Measurements from ENCODE around the gene LAMB4. TPM values are rescaled to one million over a fixed set of nuclear protein-coding genes. Genes with fewer than 3 reads are reported as not detected.

LAMB4 gene
- polyA plus RNA-seq, 1 donor: 4.3 TPM

DNA sequence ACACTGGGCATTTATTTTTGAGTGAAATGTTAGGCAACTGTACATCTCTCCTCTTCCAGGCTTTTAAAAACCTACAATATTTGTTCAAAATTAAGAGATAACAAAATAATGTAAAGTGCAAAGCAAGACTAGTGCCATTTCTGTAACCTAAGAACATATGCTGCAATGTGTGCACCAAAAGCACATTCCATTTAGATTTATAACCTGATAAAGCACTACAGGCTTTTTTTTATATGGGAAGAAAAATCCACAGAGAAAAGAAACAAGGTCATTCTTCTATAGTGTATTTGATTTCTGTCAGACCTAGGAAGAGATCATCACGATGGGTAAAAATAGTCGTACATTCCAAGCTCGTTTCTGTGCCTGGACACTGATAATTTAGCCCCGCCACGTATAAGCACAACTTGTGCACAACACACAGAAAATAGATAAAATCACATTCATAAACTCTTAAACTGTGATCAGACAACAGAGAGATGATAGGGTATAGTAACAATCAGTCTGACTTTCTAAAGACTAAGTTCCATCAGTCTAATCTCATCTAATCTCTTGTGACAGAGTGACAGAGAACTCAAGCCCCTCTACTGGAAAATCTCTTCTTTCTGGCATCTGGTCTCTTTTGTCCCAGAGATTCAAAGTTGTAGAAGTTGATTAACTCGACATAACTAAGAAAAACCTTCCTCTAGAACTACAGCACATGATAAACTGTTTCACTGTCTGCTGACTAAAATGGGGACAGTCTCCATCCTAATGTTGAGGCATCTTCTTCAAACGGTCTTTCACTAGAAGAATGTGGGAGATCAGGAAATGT lies 133.9 kb downstream of the LAMB4 start:
- DNase-seq: no peak

DNA sequence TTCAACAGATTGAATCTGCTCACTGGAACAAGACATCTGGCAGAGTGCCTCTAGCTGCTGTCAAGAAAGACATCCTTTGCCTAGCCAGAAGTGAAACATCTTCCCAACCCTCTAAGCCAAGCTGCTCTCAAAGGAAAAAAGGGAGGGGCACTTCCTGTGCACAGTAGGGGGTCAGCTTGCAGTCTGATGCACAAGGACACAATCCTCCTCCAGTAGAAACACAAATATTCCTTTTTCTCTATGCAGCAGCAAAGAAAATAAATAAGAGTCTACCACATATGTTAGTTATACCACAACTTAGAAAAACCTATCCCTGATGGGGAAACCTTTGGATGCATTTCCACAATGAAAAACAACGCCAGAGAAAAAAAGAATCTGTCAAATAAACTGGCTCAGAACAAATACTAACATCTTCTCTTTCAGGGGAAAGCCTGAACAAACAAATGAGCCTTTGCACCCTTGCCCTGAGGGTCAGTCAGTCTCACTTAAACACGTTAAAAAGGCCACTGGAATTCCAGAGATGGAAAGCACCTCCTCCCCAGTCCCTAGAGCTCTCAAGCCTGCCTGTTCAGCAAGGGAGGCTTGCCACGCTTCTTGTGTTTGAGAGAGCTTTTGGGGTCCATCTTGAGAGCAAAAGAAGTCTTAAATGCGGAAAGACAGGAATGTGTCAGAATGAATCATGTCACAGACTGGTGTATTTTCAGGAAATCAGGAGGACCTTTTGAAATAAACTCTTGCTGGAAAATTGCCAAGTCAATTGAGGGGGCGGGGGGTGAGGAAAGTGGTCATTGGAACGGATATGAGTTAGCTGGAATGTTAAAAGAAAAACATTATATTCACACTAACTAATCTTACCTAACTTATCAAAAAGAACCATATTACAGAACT lies 134.7 kb downstream of the LAMB4 start:
- no peak for DNase-seq

DNA sequence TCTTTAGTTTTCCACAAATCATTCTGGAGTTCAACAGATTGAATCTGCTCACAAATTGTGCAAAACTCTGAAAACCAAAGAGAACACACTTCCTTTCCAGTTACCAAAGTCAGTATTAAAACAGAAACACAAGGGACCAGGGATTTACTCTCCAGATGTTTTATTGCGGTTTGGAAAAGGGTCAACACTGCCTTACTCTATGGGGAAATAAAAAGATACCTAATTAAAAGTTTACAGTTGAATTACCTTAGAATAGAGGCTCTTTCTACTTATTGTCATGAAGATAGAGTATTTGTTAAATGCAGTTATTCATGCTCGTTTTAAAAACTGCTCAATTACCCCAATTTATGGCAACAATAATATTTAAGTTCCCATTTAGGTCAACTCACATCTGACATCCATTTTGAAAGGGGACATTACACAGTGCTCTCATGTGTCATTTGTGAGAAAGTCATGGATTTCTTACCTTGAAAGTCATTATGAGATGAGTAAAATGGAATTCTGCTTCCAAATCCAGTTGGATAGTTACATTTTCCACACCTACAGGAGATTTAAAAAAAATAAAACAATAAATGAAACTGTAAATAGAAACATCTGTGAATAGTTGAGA lies 135.6 kb downstream of the LAMB4 start:
- DNase-seq: no peak

- no peak for DNase-seq
Measured at GRCh38 chr7:107993891-107994291, 136.3 kb downstream of the LAMB4 start.

DNA sequence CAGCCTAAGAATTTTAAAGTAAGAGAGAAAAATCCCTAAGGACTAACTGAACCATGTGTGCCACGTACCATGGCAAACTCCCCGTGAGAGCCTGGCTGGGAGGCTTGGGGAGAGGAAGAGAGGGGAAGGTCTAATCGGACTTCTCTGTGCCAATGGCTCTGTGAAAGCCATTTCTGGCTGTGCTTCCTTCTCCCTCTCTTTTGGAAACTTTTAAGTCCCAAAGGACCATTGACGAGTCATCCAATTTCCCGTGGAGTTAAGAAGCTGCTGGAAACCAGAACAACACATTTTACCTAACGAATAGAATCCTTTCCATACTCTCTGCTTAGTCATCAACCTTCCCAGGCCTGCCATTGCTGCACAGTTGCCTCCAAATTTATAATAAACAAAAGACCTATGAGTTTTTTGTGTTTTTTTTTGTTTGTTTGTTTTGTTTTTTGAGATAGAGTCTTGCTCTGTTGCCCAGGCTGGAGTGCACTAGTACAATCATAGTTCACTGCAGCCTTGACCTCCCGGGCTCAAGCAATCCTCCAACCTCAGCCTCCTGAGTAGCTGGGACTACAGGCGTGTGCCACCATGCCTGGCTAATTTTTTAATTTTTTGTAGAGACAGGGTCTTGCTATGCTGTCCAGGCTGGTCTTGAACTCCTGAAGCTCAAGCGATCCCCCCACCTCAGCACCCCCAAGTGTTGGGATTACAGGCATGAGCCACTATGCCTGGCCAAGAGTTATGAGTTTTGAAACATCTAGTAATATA lies 140.4 kb downstream of the LAMB4 start:
- DNase-seq: no peak

GRCh38 chr7:107982918-107983389 lies 147.2 kb downstream of the LAMB4 start:
- no peak for DNase-seq

DNA sequence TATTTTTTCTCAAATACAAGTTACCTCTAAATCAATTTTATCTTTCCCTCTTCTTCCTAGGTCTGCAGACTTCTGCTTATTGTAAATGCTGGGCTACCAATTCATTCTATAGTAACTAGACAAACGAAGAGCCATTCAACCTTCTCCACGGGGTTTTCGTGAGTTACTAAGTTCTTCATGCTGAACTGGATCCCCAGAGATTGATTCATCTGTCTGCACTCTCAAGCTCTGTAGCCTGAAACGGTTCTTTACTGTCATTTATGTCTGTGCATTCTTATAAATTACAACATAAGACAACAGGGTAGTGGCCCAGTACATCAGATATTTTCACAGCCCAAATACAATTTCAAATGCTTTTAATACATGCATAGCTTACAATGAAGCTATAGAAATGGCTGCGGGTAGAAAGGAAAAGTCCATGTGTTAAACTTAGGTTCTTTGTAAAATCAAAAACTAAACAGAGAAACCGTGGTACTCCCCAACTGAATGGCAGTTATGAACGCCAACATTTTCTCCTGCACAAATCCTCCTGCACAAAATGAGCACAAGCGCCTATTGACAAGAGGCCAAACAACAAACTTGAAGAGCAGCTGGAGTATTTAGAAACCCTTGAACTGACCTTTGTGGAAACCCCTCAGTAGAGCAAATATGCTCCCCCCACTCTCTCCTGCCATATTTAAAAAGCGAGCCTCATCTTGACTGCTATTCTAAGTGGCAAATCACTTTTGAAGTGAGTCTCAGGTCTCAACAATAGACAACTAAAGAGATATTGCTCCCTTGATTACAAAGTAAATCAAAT lies 147.9 kb downstream of the LAMB4 start:
- no peak for DNase-seq

DNA sequence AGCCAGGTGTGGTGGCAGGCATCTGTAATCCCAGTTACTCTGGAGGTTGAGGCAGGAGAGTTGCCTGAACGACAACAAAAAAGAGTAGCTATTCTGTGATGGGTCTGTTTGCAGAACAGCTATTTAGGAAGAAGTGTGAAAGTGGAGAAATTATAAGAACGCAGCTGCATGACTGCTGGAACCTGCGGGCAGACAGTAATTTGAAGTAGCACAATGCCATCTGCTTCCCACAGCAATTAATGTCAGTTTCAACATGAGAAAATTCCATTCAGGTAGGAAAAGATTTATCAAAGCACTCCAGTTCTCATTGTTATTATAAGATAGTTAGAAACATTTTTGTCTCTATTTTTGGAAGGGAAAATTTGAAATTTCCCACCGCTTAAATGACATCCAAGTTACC lies 148.7 kb downstream of the LAMB4 start:
- DNase-seq: no peak

- DNase-seq: no peak
Measured at GRCh38 chr7:107980671-107981190, 149.4 kb downstream of the LAMB4 start.

DNA sequence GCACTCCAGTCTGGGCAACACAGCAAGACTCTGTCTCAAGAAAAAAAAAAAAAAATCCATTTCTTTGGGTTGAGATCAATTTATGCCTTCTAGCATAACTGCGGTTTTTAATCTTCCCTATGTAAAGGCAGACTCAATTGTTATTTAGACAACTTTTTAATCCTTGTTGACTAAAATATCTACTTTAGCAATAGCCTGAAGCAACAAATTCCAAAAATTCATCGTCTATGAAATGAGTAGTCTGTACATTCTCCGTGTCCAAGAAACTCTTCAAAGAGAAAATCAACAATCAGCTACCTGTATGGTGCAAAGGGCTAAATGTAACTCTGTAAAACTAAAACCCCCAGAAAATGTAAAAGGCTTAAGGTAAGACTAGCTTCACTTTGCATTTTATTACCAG lies 150.0 kb downstream of the LAMB4 start:
- DNase-seq: no peak

GRCh38 chr7:107978815-107979408 lies 151.2 kb downstream of the LAMB4 start:
- DNase-seq: no peak

- no peak for DNase-seq
Measured at GRCh38 chr7:107977048-107977447, 153.1 kb downstream of the LAMB4 start.

DNA sequence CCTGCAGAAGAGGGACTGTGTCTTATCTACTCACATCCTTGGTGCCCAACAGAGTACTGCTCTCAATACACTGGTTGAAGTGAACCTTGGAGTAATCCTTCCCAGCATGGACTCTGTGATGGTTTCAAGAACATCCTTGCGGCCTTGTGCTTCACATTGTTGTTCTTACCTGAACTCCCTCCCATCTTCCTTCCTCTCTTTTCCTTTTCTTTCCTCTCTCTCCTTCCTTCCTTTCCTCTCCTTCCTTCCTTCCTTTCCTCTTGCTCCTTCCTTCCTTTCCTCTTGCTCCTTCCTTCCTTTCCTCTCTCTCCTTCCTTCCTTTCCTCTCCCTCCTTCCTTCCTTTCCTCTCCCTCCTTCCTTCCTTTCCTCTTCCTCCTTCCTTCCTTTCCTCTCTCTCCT lies 153.5 kb downstream of the LAMB4 start:
- DNase-seq: no peak

DNA sequence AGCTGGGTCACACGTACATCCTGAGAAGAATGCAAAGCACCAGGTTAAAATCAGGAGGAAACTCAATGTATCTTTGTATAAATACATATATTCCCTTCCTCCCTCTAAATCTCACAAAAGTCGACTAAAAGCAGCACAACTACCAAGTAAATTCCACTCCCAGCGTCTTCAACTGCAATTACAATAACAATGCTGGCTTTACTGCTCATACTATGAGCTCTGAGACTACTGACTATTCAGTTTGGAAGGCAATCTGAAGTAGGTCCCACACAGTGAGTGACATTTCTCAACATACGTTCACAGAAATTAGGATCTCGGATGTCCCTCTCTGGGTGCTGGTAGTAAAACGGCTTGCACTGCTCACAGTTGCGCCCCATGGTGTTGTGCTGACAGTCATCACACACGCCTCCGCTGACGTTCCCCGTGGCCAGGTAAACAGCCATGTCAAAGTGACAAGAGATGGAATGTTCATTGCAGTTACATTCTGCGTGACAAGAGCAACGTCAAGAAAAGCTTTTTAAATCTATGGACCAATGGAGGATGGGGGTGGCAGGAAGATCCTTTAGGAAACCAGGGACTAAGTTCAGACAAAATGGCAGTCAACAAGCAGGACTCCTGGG lies 154.7 kb downstream of the LAMB4 start:
- no peak for DNase-seq

DNA sequence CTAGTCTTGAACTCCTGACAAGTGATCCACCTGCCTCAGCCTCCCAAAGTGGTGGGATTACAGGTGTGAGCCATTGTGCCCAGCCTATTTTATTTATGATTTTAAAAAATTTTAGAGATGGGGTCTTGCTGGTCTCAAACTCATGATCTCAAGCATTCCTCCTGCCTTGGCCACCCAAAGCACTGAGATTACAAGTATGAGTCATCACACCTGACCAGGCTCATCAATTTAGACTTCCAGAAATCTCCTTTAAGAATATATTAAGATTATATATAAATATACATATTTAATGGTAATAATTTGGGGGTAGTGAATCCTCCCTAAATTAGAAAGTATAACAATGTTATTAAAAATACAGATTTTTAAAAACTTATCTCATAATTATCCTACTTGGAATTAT lies 156.3 kb downstream of the LAMB4 start:
- no peak for DNase-seq

Measured in left kidney (tissue), 2 donors.